Measurements from ENCODE around the gene DDX28.

GRCh38 chr16:68071518-68071901 lies 48.5 kb upstream of the DDX28 start:
- TF ChIP-seq CTCF (IDR thresholded peaks at IDR 0.05; ENCODE audit: insufficient read depth, low read depth, low read length) (no peak), EZH2 (IDR thresholded peaks at IDR 0.05; ENCODE audit: insufficient read depth, low read length) (no peak)
